ENCODE measurements around the gene MARK4. TPM values are rescaled to one million over a fixed set of nuclear protein-coding genes. Genes with fewer than 3 reads are reported as not detected.
"Not testable (repeated sequence)": the region's sequence is repeated elsewhere in the genome, so short reads cannot be mapped to it uniquely, and the experiment has no call there.

The MARK4 gene
- total RNA-seq, 4 donors from 2014 or later = 17.4 to 36.9 (median 27.5) TPM

GRCh38 chr19:45327404-45328143, 76.5 kb downstream of the MARK4 start:
- no peak for TF ChIP-seq EP300 (IDR thresholded peaks at IDR 0.05)
- TF ChIP-seq POLR2AphosphoS5 (IDR thresholded peaks at IDR 0.05) = no peak
- no peak for TF ChIP-seq POLR2A (IDR thresholded peaks at IDR 0.05; ENCODE audit: low read depth)
- no peak for TF ChIP-seq CTCF (IDR thresholded peaks at IDR 0.05)
- WGBS = 83% methylated on average over 13 of the region's 13 CpGs

GRCh38 chr19:45331411-45331810, 80.3 kb downstream of the MARK4 start:
- H3K4me1 ChIP-seq = peaks cover 1 to 6% (median 2%) of the 10 kb centered on the region in 4 donors
- 86% methylated on average over 7 of the region's 7 CpGs for WGBS
- intact Hi-C loops (cut with DNase I) = no loop called here
- no peaks in the 10 kb centered on the region for H3K9me3 ChIP-seq
- H3K36me3 ChIP-seq = no peaks in the 10 kb centered on the region
- H3K27me3 ChIP-seq = no peaks in the 10 kb centered on the region
- TF ChIP-seq POLR2AphosphoS5 (IDR thresholded peaks at IDR 0.05) = no peak
- no peak for TF ChIP-seq POLR2A (IDR thresholded peaks at IDR 0.05; ENCODE audit: low read depth)
- no peak for TF ChIP-seq CTCF (IDR thresholded peaks at IDR 0.05)
- no peak for TF ChIP-seq EP300 (IDR thresholded peaks at IDR 0.05)
- H3K4me3 ChIP-seq = no peak overlapping the region
- DNase-seq (ENCODE audit: extremely low spot score) = no peak
- no peak overlapping the region for H3K27ac ChIP-seq (replicated peaks in 1 of 4)

More at GRCh38 chr19:45327404-45328143, 76.5 kb downstream of the MARK4 start:
- intact Hi-C loops (cut with DNase I) = no loop called here
- no peaks in the 10 kb centered on the region for H3K9me3 ChIP-seq
- no peaks in the 10 kb centered on the region for H3K36me3 ChIP-seq
- peaks cover 12 to 34% (median 29%) of the 10 kb centered on the region in 4 donors for H3K4me1 ChIP-seq
- H3K4me3 ChIP-seq = no peak overlapping the region
- DNase-seq (ENCODE audit: extremely low spot score) = no peak
- H3K27ac ChIP-seq (replicated peaks in 1 of 4) = no peak overlapping the region
- peaks cover 0 to 15% (median 0%) of the 10 kb centered on the region in 4 donors for H3K27me3 ChIP-seq

GRCh38 chr19:45333609-45334303, 82.7 kb downstream of the MARK4 start:
- Histone ChIP-seq H3K27ac (replicated peaks in 1 of 4) (no peak overlapping the region), H3K4me3 (no peak overlapping the region), H3K4me1 (peaks cover 0 to 5% (median 4%) of the 10 kb centered on the region in 4 donors), H3K9me3 (no peaks in the 10 kb centered on the region), H3K27me3 (peaks cover 0 to 7% (median 0%) of the 10 kb centered on the region in 4 donors), H3K36me3 (no peaks in the 10 kb centered on the region)
- no peak for DNase-seq (ENCODE audit: extremely low spot score)
- intact Hi-C loops (cut with DNase I) = no loop called here
- WGBS = 84% methylated on average over 10 of the region's 10 CpGs
- TF ChIP-seq EP300 (IDR thresholded peaks at IDR 0.05) = no peak
- no peak for TF ChIP-seq CTCF (IDR thresholded peaks at IDR 0.05)
- TF ChIP-seq POLR2AphosphoS5 (IDR thresholded peaks at IDR 0.05) = no peak
- no peak for TF ChIP-seq POLR2A (IDR thresholded peaks at IDR 0.05; ENCODE audit: low read depth)

GRCh38 chr19:45334881-45335280, 83.8 kb downstream of the MARK4 start:
- 91% methylated on average over 4 of the region's 4 CpGs for WGBS
- not testable (repeated sequence) for H3K9me3 ChIP-seq; H3K4me3 ChIP-seq; H3K27ac ChIP-seq (replicated peaks in 1 of 4); H3K36me3 ChIP-seq; DNase-seq (ENCODE audit: extremely low spot score); H3K4me1 ChIP-seq
- intact Hi-C loops (cut with DNase I) = loop anchor here (5.0 kb wide), 2 partner anchors 83 to 433 kb away; partner anchors contain the start of gene MARK4
- peaks cover 0 to 18% (median 5%) of the 10 kb centered on the region in 4 donors for H3K27me3 ChIP-seq

- intact Hi-C loops (cut with DNase I) = loop anchor here (5.0 kb wide), 2 partner anchors 84 to 434 kb away; partner anchors contain the start of gene MARK4
- TF ChIP-seq POLR2A (IDR thresholded peaks at IDR 0.05; ENCODE audit: low read depth) = no peak
- TF ChIP-seq CTCF (IDR thresholded peaks at IDR 0.05) = no peak
- no peak for TF ChIP-seq POLR2AphosphoS5 (IDR thresholded peaks at IDR 0.05)
- TF ChIP-seq EP300 (IDR thresholded peaks at IDR 0.05) = no peak
- Histone ChIP-seq H3K27ac (replicated peaks in 1 of 4) (no peak overlapping the region), H3K4me3 (no peak overlapping the region), H3K9me3 (no peaks in the 10 kb centered on the region), H3K4me1 (peaks cover 4 to 21% (median 15%) of the 10 kb centered on the region in 4 donors), H3K36me3 (no peaks in the 10 kb centered on the region), H3K27me3 (peaks cover 5 to 37% (median 16%) of the 10 kb centered on the region in 4 donors)
- no peak for DNase-seq (ENCODE audit: extremely low spot score)
- WGBS = 64% methylated on average over 11 of the region's 11 CpGs
These were observed 85.7 kb downstream of the MARK4 start for GRCh38 chr19:45336696-45337251.
